ENCODE data around the gene ACADSB.

The ACADSB gene

DNA sequence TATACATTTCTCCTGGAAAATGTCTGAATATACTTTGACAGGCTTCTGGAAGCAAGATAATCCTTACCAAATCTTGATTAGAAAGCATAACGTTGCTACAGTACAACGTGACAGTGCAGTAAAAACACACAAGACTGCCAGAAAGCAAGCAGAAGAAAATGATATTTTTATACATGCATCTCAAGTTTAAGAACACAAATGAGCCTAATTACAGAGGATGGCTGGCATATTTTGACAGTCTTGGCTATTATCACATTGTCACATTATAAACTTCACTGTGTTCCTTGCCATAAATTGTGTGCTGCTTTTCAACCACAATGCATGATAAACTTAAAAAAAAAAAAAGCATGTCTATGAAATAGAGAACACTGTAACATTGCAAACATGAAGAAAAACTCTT, 4.5 kb upstream of the ACADSB start:
- DNase-seq (ENCODE audit: low read depth) = no peak

DNA sequence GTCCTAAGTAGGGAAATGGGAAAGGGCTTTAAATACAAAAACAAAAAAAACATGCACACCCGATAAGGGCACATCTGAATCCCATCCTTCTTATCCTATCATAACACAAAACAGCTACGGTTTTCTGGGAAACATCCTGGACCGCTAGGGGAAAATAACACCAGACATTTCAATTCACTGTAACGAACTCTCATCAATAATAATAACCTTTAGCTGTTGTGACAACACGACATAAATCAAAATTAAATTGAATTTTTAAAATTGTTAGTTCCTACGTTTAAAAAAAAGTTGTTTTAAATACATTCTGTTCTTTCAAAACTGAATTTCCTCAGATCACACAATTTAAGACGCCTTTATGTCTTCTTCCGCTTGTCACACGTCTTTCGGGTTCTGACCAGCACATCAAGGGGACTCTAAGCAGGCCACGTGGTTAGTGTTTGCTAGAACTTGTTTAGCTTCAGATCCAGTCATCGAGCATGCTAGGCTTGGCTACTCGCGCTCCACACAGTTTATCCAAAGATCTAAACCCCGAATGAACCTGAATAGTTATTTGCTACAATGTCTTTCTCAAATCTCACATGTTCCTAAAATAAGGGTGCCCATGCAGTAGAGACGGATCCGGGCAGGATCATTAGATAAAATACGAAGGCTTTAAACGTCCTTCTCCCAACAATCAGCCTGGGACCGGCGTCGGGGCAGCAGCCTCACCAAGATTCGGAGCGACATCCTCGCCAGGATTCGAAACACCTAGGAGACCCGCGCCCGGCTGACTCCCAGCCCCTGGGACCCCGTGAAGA, 1.1 kb upstream of the ACADSB start:
- no peak for DNase-seq (ENCODE audit: low read depth)

DNA sequence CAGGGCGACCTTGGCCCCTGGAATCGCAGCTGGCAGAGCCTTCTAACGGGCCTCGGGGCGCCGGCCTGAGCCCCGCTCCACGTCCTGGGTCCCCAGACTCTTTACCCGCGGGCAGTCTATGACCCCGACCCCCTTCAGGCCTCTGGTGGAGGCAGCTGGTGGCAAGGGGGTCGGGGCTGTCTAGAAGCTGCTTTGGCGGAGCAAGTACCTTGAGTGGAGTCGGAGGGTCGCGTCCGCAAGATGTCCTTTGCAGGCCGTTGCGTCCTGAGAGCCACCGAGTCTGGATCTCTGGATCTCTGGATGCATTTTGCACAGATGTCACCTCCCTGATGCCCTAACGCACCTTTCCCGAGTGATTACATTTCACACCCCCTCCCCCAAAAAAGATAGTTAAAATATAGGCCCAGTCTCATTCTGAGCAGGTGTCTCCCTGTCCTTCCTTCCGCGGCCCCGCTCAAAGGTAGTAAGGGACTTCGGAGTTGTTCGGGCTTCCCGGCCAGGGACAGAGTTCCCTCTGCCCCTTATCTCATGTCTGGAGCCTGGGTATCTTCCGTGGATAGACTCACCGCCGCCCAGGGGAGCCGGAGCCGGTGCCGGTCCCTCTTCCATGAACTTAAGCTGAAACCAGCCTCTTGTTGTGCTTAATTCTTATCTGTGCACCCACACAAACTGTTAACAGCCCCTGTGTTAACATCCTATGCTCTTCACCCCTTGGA, 457 bp downstream of the ACADSB start:
- no peak for DNase-seq (ENCODE audit: low read depth)

DNA sequence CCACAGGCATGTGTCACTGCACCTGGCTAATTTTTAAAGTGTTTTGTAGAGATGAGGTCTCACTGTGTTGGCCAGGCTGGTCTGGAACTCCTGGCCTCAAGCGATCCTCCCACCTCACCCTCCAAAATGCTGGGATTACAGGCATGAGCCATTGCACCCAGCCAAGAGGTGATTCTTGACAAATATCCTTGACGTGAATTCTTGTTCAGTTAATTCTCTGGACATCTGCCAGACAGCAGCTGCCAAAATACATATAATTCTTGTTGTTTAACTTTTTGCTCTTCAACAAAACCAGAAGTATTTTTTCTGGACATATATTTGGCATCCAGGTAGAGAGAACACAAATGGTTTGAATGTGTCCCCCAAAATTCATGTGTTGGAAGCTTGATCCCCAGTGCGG, 3.2 kb downstream of the ACADSB start:
- DNase-seq (ENCODE audit: low read depth) = no peak

DNA sequence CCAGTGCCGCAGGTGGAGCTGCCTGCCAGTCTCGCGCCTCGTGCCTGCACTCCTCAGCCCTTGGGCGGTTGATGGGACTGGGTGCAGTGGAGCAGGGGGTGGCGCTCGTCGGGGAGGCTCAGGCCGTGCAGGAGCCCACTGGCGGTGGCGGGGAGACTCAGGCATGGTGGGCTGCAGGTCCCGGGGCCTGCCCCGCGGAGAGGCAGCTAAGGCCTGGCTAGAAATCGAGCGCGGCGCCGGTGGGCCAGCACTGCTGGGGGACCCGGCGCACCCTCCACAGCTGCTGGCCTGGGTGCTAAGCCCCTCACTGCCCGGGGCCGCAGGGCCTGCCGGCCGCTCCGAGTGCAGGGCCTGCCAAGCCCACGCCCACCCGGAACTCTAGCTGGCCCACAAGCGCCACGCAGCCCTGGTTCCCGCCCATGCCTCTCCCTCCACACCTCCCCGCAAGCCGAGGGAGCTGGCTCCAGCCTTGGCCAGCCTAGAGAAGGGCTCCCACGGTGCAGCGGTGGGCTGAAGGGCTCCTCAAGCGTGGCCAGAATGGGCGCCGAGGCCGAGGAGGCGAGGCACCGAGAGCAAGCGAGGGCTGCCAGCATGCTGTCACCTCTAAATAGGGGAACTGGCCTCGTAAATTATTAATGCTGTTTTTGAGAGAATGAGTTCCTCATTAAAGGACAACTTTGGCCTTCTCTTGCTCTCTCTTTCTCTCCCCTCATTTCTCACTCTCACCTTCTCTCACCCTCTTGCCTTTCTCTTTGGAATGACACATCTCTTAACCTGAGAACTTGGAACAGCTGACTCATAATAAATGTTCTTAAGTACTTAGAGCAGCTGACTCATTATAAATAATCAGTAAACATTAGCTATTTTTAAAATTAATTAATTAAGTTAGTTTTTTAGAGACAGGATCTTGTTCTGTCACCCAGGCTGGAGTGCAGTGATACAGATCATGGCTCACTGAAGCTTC, 4.9 kb downstream of the ACADSB start:
- no peak for DNase-seq (ENCODE audit: low read depth)

DNA sequence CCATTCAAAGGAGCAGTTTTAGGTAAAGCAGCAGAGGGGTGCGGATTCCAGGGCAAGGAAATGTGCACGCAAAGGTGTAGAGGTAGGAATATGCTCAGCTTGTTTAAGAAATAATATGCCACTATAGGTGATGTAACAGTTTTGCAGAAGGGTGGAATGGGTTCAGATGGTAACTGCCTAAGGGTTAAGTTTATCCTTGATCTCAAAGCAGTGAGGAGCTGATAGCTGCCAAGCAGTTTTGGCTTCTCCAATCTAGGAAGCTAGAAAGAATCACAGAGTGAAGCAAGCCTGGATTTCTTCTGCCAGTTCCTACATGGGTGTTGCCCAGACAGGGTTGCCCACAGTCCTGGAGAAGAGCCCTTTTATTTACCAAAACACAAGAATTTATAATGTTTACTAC, 6.0 kb downstream of the ACADSB start:
- DNase-seq (ENCODE audit: low read depth) = no peak

DNA sequence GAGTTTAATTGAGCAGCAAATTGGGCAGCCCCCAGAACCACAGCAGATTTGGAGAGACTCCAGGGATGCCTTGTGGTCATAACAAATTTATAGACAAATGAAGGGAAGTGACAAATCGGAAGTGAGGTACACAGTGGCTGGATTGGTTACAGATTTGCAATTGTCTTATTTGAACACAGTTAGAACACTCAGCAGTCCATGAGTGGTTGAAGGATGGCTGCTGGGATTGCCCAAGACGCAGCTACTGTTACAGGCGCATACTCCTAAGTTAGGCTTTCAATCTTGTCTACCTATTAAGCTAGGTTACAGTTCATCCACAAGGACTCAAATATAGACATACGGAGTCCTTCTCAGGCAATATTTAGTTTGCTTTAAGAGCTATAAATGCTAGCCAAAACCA, 7.4 kb downstream of the ACADSB start:
- no peak for DNase-seq (ENCODE audit: low read depth)

DNA sequence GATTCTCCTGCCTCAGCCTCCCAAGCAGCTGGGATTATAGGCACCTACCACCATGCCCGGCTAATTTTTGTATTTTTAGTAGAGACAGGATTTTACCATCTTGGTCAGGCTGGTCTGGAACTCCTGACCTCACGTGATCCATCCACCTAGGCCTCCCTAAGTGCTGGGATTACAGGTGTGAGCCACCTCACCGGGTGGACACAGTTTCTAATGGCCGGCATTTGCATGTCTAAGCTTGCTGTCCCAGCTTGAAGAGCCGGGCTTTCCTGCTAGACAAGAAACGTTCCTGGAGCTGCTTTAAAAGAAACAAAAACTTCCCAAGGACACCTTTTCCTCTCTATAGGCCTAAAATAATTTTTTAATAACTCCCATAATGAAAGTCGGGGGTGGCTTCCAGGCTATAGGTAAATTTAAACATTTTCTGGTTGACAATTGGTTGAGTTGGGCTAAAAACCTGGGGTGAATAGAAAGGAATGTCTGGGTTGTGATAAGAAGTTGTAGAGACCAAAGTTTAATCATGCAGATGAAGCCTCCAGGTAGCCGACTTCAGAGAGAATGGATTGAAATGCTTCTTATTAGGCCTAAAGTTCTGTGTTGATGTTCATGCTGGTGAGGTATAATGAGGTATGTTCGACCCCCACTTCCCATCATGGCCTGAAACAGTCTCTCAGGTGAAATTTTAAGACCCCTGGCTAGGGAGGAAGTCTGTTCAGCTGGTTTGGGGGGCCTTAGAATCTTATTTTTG, 8.8 kb downstream of the ACADSB start:
- DNase-seq (ENCODE audit: low read depth) = no peak

DNA sequence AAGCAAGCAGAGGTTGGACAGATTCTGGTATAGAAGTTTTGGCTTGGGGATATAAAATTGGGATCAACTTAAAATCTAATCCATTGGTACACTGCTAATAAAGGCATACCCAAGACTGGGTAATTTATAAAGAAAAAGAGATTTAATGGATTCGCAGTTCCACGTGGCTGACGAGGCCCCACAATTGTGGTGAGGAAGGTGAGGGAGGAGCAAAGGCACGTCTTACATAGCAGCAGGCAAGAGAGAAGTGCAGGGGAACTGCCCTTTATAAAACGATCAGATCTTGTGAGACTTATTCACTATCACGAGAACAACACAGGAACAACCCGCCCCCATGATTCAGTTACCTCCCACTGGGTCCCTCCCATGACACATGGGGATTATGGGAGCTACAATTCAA, 9.7 kb downstream of the ACADSB start:
- no peak for DNase-seq (ENCODE audit: low read depth)

DNA sequence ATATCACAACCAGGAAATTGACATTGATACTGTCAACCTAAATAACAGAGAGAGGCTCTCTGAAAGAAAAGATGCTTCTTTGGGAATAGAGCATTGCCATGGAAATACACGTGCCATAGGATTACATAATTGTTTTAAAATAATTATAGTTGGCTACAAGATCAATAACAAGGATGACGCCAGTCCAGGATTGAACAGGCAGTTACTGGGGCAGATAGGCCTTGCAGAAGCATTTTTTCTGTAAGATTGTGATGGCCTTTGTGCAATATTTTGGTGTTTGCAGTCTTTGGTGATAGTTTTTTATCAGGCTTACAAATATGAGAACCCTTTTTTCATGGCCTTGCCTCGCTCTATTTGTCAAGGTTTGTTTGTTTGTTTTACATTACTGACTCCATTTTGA, 10.5 kb downstream of the ACADSB start:
- no peak for DNase-seq (ENCODE audit: low read depth)

DNA sequence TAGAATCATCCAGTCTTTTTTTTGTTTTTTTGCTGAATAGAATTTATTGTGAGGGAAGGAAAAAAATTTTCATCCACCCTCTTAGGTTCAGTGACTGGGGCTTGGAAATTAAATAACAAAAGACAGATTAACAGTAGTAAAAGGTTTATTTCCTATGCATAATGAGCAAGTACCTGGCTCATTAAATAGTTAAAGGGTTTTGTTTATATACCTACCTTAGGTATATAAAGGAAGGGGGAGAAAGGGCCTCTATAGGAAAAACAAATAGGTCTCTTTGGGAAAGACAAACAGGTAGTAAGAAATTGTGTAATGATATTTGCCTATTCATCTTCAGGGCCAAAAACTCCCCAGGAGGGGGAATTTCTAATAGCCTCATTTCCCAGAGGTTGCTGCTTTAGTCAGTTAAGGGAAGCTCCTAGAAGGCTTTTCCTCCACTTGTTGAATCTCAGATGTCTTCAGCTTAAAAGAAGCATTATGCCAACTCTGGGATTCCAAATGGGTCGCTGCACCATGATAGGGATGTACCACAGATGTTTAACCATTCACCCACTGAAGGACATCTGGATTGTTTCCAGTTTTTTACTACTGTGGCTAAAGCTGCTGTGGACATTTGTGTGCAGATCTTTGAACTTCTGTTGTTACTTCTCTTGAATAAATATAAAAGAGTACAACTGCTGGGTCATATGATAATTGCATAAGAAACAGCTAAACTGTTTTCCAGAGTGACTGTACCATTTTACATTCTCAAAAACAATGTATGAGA, 11.3 kb downstream of the ACADSB start:
- no peak for DNase-seq (ENCODE audit: low read depth)

DNA sequence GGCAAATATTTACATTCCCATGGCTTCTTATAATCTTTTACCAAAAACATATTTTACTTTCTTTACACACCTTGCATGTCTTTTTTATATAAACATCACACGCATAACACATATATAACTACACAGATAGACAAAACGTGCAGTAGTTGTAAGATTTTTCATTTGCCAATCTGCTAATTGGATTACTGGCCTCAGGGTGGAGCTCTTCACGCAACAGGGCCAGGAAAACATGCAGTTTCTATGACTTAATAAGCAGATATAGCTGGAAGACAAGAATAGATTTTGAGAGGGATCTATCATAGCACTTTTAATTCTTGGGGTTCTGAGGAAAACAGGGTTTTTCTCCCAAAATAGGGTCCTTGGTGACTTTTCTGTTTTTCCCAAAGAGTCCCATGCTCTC, 12.7 kb downstream of the ACADSB start:
- DNase-seq (ENCODE audit: low read depth) = no peak

DNA sequence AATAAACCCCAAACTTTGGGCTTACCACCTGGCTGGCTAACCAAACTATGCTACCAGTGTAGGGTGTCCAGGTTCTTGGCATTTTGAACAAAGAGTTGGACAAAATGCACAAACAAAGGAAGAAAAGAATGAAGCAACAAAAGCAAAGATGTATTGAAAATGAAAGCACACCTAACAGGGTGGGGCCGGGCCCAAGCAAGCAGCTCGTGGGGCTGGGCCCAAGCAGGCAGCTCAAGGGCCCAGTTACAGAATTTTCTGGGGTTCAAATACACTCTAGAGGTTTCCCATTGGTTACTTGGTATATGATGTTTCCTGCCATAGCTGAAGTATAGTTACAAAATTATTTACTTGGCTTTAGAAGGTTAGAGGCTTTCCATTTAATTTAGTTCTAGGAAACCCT, 15.7 kb downstream of the ACADSB start:
- DNase-seq (ENCODE audit: low read depth) = no peak

DNA sequence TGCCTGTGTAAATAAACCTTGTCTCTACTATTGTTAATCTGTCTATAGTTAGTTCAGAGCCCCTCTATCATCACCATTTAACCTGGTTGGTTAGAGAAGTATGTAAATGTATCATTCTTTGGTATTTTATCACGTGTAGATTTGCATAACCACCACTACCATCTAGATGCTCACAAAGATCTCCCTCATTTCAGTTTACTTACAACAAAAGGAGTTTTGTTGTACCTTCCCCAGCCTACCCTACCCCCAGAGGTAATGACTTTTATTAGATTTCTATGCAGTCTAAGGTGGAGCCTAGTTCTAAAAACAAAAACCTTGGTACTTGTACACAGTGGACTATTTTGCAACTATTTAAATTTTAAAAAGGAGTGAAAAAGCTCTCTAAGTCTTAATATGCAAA, 17.5 kb downstream of the ACADSB start:
- DNase-seq (ENCODE audit: low read depth) = no peak

DNA sequence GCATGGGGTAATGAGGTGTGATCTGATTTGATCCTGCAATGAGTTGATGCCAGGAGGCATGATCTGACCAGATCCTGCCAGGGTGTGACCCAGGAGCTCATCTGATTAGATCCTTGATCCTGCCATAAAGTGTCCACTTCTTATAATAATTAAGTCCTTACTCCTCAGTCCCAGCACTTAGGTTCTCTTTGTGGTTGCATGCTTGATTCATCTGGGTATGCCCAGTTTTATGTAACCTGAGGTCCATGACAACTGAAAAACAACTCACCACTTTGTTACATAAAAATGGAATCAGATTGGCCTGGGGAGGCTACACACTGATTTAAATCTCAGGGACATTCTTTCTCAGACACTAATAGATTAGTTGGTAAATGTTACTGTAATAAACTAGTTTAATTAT, 19.1 kb downstream of the ACADSB start:
- DNase-seq (ENCODE audit: low read depth) = no peak

DNA sequence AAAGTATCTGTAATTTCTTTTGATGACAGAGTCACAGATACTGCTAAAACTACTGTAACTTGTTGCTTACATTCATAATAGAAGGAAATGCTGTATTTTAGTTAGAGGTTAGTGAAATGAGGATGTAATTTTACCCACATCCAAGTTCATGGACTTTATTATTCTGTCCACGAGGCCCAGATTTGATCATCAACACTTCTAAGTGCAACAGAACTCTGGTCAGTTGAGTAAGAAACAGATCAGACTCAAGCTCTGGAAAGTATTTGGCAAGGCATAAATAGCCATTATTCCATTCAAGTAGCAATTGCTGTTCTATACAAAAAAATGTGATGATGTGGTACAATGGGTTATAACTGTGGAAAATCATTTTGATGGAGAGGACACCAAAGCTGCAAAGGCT, 22.3 kb downstream of the ACADSB start:
- no peak for DNase-seq (ENCODE audit: low read depth)

DNA sequence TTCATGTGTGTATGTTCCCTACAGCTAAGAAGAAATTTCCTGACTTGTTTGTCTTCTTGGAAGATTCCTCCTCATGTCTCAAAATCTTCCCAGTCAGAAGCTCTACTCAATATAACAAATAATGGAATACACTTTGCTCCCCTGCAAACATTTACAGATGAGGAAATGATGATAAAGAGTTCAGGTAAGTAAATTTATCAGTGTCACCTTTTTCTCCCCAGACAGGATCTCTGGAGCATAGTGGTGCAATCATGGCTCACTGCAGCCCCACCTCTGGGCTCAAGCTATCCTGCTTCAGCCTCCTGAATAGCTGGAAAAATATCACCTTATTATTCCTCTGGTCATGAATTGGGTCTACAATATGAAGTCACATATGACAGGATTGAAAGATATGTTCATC, 25.5 kb downstream of the ACADSB start:
- DNase-seq (ENCODE audit: low read depth) = no peak

DNA sequence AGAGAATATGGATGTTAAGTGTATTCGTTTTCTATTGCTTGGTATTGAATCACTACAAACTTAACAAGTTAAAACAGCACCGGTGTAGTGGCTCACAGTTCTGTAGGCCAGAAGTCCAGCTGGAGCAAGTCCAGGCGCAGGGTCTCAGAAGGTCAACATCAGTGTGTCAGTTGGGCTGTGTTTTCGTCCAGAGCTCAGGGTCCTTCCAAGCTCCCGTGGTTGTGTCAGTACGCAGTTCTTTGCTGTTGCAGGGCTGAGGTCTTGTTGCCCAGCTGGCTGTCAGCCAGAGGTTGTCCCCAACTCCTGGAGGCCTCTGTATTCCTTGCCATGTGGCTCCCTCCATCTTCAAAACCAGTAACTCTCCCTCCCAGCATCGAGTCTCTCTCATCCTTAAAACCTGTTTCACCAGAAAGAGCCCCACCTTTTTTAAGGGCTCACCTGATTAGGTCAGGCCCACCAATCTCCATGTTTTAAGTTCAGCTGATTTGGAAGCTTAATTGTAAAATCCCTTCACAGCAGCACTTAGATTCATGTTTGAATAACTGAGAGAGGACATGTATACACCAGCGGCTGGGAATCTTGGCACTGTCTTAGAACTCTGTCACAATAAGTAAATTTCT, 26.8 kb downstream of the ACADSB start:
- DNase-seq (ENCODE audit: low read depth) = no peak

DNA sequence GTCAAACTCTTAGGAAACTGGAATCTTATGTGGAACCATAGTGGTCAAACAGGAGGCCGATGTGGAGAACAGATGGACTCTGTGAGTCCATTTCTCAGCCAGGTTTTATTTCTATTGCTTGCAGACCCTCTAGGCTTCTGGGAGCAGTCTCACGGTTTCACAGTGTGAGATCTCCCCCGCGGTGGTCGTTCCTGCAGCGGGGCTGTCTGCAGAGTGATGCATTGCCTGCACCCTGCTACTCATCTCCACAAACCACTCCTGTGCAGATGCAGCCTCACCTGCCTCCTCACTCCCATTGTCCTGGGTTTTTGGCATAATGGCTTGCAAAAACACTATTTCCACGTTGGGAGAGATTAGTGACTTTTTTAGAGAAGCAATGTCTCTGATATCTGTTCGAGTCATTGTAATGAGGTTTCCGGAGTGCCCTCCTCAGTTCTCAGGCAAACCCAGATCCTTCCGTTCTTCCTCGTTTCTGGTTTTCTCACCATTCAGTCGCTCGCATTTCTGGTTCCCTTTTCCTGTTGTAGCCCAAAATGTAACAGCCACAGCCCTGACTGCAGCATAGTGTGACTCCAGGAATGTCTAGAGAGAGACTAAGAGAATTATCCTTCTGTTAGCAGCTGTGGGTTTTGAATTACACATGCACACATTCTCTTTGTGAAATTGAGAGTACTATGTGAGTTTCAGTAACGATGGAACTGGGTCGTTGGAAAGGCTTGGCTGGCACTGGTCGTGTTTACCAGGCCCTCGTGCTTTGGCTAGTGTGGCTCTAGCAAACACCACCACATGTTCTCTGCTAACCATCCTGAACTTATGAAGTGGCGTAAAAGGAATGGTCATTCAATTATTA, 30.2 kb downstream of the ACADSB start:
- no peak for DNase-seq (ENCODE audit: low read depth)

DNA sequence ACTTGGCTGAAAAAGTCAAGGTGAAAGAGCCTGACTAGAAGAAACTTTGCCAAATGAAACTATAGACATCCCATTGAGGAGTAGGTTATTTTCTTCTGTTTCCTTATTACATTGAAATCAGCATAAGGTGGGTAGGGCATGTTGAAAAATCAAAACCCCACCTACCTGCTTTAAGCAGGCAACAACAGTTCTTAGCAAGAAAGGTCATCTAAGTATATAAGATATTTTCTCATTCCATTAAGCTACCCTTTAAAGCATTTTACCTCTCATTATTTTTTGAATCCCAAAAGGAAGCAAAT, 30.8 kb downstream of the ACADSB start:
- no peak for DNase-seq (ENCODE audit: low read depth)
